Mononuclear cell (primary cell): ENCODE results near the gene PDGFD. TPM values are rescaled to one million over a fixed set of nuclear protein-coding genes. Genes with fewer than 3 reads are reported as not detected.

Source experiments
- H3K27me3 ChIP-seq: 2 replicates; pipeline ENCODE4 v1.6.0; 2011; ENCODE audit warnings: low read length, control low read depth; ENCODE audit not compliant: insufficient read depth
- H3K4me1 ChIP-seq: 2 replicates; pipeline ENCODE4 v1.5.1; 2011; ENCODE audit warnings: mild to moderate bottlenecking, low read length, control low read depth; ENCODE audit not compliant: insufficient read depth
- H3K4me3 ChIP-seq: 2 replicates; pipeline ENCODE4 v1.5.1; 2011; ENCODE audit warnings: mild to moderate bottlenecking, low read length, moderate library complexity
- H3K9me3 ChIP-seq: 2 replicates; pipeline ENCODE4 v1.5.1; 2011; ENCODE audit warnings: low read depth, mild to moderate bottlenecking, control low read depth, low read length
- total RNA-seq: library from RNA; depleted of rRNA; stranded (reverse); fragments of >200 nt; gene quantifications from one replicate; pipeline ENCODE4 v1.2.3, GENCODE V29; 2012

The PDGFD gene
- total RNA-seq, 1 donor: 3.4 TPM

DNA sequence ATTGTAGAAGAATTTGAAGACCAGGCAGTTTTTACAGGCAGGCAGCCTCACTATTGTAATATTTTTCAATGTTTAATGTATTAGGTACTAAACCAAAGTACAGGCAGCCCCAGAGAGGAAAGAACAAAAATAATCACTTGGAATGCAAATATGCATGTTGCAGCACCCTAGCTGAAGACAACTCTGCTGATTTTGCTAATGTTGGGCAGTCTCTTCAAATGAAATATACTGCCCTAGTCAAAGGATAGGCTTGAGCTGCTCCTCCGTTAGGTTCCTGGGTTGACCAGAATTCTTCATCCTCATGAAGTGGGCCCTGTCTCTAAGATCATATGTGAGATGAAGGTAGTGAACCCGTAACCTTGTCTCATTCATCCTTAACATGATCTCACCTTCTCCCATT lies 280.7 kb downstream of the PDGFD start:
- no peaks in the 10 kb centered on the region for H3K9me3 ChIP-seq
- H3K27me3 ChIP-seq: no peaks in the 10 kb centered on the region
- no peak overlapping the region for H3K4me3 ChIP-seq
- peaks cover 11% of the 10 kb centered on the region for H3K4me1 ChIP-seq

DNA sequence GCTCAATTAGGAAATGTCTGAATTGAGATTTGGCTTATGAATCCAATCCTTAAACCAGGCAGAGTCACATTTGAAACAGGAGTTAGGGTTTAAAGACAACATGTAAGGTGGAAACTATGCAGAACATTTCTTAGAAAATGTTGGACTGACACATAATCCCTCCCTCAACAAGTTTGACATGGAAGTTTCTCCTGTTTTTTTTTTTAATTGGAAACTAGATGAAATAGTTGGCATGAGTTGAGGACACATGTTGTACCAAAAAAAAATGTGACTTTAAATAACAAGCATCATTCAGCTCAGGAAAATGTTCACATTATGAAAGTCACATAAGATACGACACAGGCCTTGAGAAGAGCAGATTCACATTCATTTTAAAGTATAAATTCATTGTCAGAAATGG lies 282.4 kb downstream of the PDGFD start:
- H3K4me1 ChIP-seq: peaks cover 14% of the 10 kb centered on the region
- H3K9me3 ChIP-seq: no peaks in the 10 kb centered on the region
- H3K27me3 ChIP-seq: no peaks in the 10 kb centered on the region
- H3K4me3 ChIP-seq: no peak overlapping the region

- Histone ChIP-seq H3K4me3 (no peak overlapping the region), H3K27me3 (no peaks in the 10 kb centered on the region), H3K4me1 (peaks cover 14% of the 10 kb centered on the region), H3K9me3 (no peaks in the 10 kb centered on the region)
Measured at GRCh38 chr11:103880968-103881367, 283.0 kb downstream of the PDGFD start.

- H3K4me3 ChIP-seq: no peak overlapping the region
Measured at GRCh38 chr11:103878646-103879045, 285.3 kb downstream of the PDGFD start.

DNA sequence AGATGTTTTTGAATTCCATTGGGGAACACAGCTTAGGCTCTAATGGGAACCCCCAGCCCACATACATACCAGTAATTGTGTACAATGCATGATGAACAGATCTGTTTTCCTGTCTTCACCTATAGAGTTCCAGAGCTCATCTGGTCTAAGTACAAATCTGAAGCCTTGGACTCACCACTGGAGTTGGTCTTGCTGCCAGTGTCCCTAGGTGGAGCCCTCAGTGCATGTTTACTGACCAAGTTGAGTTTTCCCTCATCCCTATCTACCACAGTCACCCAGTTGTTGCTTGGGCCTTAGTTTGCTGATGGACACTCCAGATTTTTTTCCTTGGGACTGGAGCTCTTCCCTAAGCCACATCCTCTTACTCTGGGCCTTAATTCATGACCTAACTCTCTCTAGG lies 286.7 kb downstream of the PDGFD start:
- Histone ChIP-seq H3K27me3 (no peaks in the 10 kb centered on the region), H3K4me3 (no peak overlapping the region), H3K4me1 (peaks cover 14% of the 10 kb centered on the region), H3K9me3 (no peaks in the 10 kb centered on the region)

More at GRCh38 chr11:103878646-103879045, 285.3 kb downstream of the PDGFD start:
- no peaks in the 10 kb centered on the region for H3K9me3 ChIP-seq
- H3K27me3 ChIP-seq: no peaks in the 10 kb centered on the region
- peaks cover 14% of the 10 kb centered on the region for H3K4me1 ChIP-seq

GRCh38 chr11:103875855-103876510 lies 288.0 kb downstream of the PDGFD start:
- Histone ChIP-seq H3K27me3 (no peaks in the 10 kb centered on the region), H3K9me3 (no peaks in the 10 kb centered on the region), H3K4me1 (peaks cover 17% of the 10 kb centered on the region), H3K4me3 (no peak overlapping the region)

- Histone ChIP-seq H3K9me3 (no peaks in the 10 kb centered on the region), H3K27me3 (no peaks in the 10 kb centered on the region)
Measured at GRCh38 chr11:103872748-103873147, 291.2 kb downstream of the PDGFD start.

DNA sequence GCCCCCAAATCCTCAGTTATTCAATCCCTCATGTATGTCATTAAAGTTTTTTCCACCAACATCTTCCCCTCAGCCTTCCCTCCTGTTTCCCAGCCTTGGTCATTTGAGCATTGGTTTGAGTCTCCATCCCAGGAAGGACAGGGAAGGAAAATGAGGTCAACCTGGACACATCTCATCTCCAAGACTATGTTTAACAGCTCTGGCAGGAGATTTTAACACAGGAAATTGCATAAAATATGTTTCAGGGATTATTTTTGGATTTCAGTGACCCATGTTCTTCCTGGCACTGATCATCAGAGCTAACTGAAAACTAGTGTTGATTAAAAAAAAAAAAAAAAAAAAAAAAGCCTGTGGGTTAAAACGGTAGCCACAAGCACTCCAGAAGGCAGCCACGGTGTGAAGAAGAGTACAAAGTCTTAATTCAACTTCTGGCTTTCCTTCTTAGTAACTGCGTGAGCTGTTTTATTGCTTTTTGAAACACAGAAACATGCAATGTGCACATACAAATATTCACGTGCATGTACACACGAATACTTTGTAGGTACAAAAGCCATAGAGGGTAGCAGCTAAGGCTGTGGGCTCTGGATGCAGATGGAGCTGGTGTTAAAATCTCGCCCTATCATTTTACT lies 291.9 kb downstream of the PDGFD start:
- H3K9me3 ChIP-seq: no peaks in the 10 kb centered on the region

More at GRCh38 chr11:103872748-103873147, 291.2 kb downstream of the PDGFD start:
- H3K4me1 ChIP-seq: peaks cover 6% of the 10 kb centered on the region
- H3K4me3 ChIP-seq: no peak overlapping the region

DNA sequence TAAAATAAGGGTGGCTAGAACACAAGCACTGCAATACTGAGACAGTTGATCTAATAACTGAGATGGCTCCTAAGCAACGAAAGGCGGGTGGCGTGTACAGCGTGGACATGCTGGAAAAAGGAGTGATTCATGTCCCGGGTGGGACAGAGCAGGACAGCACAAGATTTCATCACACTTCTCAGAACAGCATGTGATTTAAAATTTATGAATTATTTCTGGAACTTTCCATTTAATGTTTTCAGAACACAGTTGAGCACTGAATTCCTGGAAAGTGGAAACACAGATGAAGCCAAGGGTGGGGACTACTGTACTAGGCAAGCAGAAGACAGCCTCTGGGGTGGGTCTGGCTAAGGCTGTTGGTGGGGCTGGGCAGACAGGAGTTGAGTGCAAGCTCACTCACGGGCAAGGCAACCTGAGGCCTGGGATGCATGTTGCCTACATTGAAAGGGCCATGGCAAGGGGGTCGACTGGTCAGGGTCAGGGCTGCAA lies 293.1 kb downstream of the PDGFD start:
- no peaks in the 10 kb centered on the region for H3K27me3 ChIP-seq
- no peaks in the 10 kb centered on the region for H3K9me3 ChIP-seq
- no peak overlapping the region for H3K4me3 ChIP-seq
- peaks cover 6% of the 10 kb centered on the region for H3K4me1 ChIP-seq

More for the DNA sequence above, 291.9 kb downstream of the PDGFD start:
- Histone ChIP-seq H3K4me1 (peaks cover 6% of the 10 kb centered on the region), H3K4me3 (no peak overlapping the region), H3K27me3 (no peaks in the 10 kb centered on the region)

DNA sequence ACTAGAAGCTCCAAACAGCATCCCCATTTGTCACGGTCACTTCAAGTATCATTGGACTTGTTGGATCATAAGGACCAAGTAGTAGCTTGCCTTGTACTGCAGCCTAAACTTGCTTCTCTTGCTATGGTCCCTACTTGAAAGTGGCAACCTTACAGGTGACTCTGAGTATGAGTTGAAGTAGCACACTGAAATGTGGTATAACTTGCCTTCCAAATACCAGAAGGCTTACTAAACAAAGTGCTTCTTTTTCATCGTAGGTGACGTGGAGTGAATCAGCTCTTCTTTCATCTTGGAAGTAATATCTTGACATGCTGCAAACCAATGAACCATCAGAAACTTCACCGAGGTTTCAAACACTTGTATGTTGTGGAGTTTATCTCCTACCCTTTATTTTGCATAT lies 296.5 kb downstream of the PDGFD start:
- Histone ChIP-seq H3K4me3 (no peak overlapping the region), H3K27me3 (no peaks in the 10 kb centered on the region), H3K4me1 (peaks cover 6% of the 10 kb centered on the region), H3K9me3 (no peaks in the 10 kb centered on the region)

- Histone ChIP-seq H3K27me3 (no peaks in the 10 kb centered on the region), H3K4me3 (no peak overlapping the region), H3K9me3 (no peaks in the 10 kb centered on the region), H3K4me1 (no peaks in the 10 kb centered on the region)
Measured at GRCh38 chr11:103863497-103863896, 300.4 kb downstream of the PDGFD start.

GRCh38 chr11:103862802-103863174 lies 301.2 kb downstream of the PDGFD start:
- no peaks in the 10 kb centered on the region for H3K4me1 ChIP-seq
- H3K9me3 ChIP-seq: no peaks in the 10 kb centered on the region
- H3K27me3 ChIP-seq: no peaks in the 10 kb centered on the region
- H3K4me3 ChIP-seq: no peak overlapping the region

DNA sequence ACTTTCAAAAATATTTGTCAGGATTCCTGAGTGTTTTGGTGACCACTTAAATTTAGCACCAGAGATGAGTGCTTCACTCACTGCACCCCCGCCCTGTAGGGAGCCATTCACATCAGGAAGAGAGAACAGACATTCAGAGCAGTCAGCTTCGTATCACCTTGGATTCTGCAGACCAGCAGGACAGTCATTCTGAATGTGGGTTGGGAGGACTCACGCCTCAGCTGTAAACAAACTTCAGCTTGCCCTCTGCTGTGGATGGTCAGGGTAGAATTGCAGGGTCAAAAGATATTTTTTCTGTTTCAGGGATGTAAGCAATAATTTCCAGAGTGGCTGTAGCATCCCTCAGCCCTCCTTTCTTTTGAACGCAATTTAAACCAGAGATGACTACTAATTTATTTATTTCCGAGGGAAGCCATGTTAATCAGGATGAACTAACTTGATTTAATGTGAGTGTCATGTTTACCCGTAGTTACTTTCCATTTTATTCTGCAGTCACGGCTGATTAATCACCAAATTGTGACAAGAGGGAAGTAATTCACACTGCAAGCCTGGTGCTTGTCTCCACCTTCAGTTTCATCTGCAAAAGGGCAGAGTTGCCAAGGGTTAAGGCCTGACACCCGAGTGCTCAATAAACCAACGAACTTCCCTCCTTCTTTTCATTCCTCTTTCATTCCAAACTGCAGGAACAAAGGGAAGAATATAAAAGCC lies 301.7 kb downstream of the PDGFD start:
- Histone ChIP-seq H3K4me1 (no peaks in the 10 kb centered on the region), H3K4me3 (no peak overlapping the region), H3K9me3 (no peaks in the 10 kb centered on the region), H3K27me3 (no peaks in the 10 kb centered on the region)
